MM.1S (cell line): ENCODE measurements around the gene SPATA13.

ENCODE experiments used
- DNase-seq: peaks from one replicate; pipeline ENCODE4 v3.0.0-alpha.2; 2015
- H2AFZ ChIP-seq: fragments of 300-600 bp; sonication (generic); 2 replicates; pipeline ENCODE4 v1.6.0; 2016; ENCODE audit warnings: antibody characterized with exemption, low read length
- H3F3A ChIP-seq: fragments of 300-600 bp; sonication (generic); 2 replicates; pipeline ENCODE4 v1.6.1; 2016; ENCODE audit warnings: mild to moderate bottlenecking, antibody characterized with exemption, low read length, moderate library complexity, mixed read lengths; ENCODE audit not compliant: insufficient read depth
- H3K27ac ChIP-seq: fragments of 300-600 bp; sonication (generic); 2 replicates; pipeline ENCODE4 v1.5.1; 2016; ENCODE audit warnings: mild to moderate bottlenecking, low read length
- H3K27me3 ChIP-seq: fragments of 300-600 bp; sonication (generic); replicated peaks from 2 replicates; pipeline ENCODE4 v1.6.0; 2016; ENCODE audit warnings: low read length; ENCODE audit not compliant: insufficient read depth
- H3K36me3 ChIP-seq: fragments of 300-600 bp; sonication (generic); replicated peaks from 2 replicates; pipeline ENCODE4 v1.6.1; 2016; ENCODE audit warnings: mild to moderate bottlenecking, low read length, mixed read lengths; ENCODE audit not compliant: insufficient read depth
- H3K4me1 ChIP-seq: fragments of 300-600 bp; sonication (generic); 2 replicates; pipeline ENCODE4 v1.6.1; 2016; ENCODE audit warnings: low read length, mixed read lengths
- H3K4me2 ChIP-seq: fragments of 300-600 bp; sonication (generic); 2 replicates; pipeline ENCODE4 v1.6.0; 2016; ENCODE audit warnings: low read depth, low read length
- H3K4me3 ChIP-seq: fragments of 300-600 bp; sonication (generic); 2 replicates; pipeline ENCODE4 v1.5.1; 2016; ENCODE audit warnings: low read length, mixed read lengths
- H3K79me2 ChIP-seq: fragments of 300-600 bp; sonication (generic); 2 replicates; pipeline ENCODE4 v1.6.1; 2016; ENCODE audit warnings: mixed run types, low read length, mixed read lengths
- H3K9ac ChIP-seq: fragments of 300-600 bp; sonication (generic); 2 replicates; pipeline ENCODE4 v1.6.1; 2016; ENCODE audit warnings: low read length, mixed read lengths
- H3K9me2 ChIP-seq: fragments of 300-600 bp; sonication (generic); replicated peaks from 2 replicates; pipeline ENCODE4 v1.6.1; 2016; ENCODE audit warnings: mild to moderate bottlenecking, low read length, mixed read lengths; ENCODE audit not compliant: insufficient read depth
- H3K9me3 ChIP-seq: fragments of 300-600 bp; sonication (generic); replicated peaks from 2 replicates; pipeline ENCODE4 v1.6.1; 2016; ENCODE audit warnings: mild to moderate bottlenecking, low read length, mixed read lengths; ENCODE audit not compliant: insufficient read depth
- H4K20me1 ChIP-seq: fragments of 300-600 bp; sonication (generic); 2 replicates; pipeline ENCODE4 v1.6.1; 2016; ENCODE audit warnings: mild to moderate bottlenecking, low read length, moderate library complexity, mixed read lengths; ENCODE audit not compliant: insufficient read depth
- CTCF ChIP-seq: fragments of 300-600 bp; sonication (generic); IDR thresholded peaks from 2 replicates; pipeline ENCODE4 v1.5.1; 2016; ENCODE audit warnings: antibody characterized with exemption, low read length, mixed read lengths
- EZH2 ChIP-seq: fragments of 300-600 bp; sonication (generic); optimal IDR thresholded peaks from 2 replicates; pipeline ENCODE3; 2017; ENCODE audit warnings: low read depth, mild to moderate bottlenecking, antibody characterized with exemption, low read length, mixed read lengths
- EZH2phosphoT487 ChIP-seq: fragments of 300-600 bp; sonication (generic); IDR thresholded peaks from 2 replicates; pipeline ENCODE4 v1.6.1; 2018; ENCODE audit warnings: antibody characterized with exemption, low read length

The SPATA13 gene

GRCh38 chr13:24183741-24184182, 23.2 kb downstream of the SPATA13 start:
- DNase-seq: no peak
- TF ChIP-seq EZH2phosphoT487 (no peak), CTCF (no peak), EZH2 (no peak)
- H3K36me3 ChIP-seq: no peaks in the 10 kb centered on the region
- no peaks in the 10 kb centered on the region for H3K9me2 ChIP-seq
- H3K4me3 ChIP-seq: no peak overlapping the region
- H3K4me1 ChIP-seq: no peaks in the 10 kb centered on the region
- no peaks in the 10 kb centered on the region for H3F3A ChIP-seq
- no peak overlapping the region for H3K4me2 ChIP-seq
- no peak overlapping the region for H2AFZ ChIP-seq
- no peaks in the 10 kb centered on the region for H3K27me3 ChIP-seq
- H3K9ac ChIP-seq: no peak overlapping the region
- no peak overlapping the region for H3K27ac ChIP-seq
- no peaks in the 10 kb centered on the region for H3K9me3 ChIP-seq
- no peaks in the 10 kb centered on the region for H4K20me1 ChIP-seq
- no peaks in the 10 kb centered on the region for H3K79me2 ChIP-seq

- Histone ChIP-seq H3K4me2 (no peak overlapping the region), H2AFZ (no peak overlapping the region), H3K36me3 (no peaks in the 10 kb centered on the region), H4K20me1 (no peaks in the 10 kb centered on the region), H3K9me3 (no peaks in the 10 kb centered on the region), H3K4me3 (no peak overlapping the region), H3K27ac (no peak overlapping the region), H3K79me2 (no peaks in the 10 kb centered on the region), H3F3A (no peaks in the 10 kb centered on the region), H3K9ac (no peak overlapping the region), H3K27me3 (no peaks in the 10 kb centered on the region), H3K9me2 (no peaks in the 10 kb centered on the region), H3K4me1 (no peaks in the 10 kb centered on the region)
- DNase-seq: no peak
- TF ChIP-seq EZH2 (no peak), CTCF (no peak), EZH2phosphoT487 (no peak)
These were observed 23.8 kb downstream of the SPATA13 start for GRCh38 chr13:24184265-24184841.

GRCh38 chr13:24184882-24185281, 24.4 kb downstream of the SPATA13 start:
- Histone ChIP-seq H2AFZ (no peak overlapping the region), H3K27me3 (no peaks in the 10 kb centered on the region), H3K4me2 (no peak overlapping the region), H3K4me3 (no peak overlapping the region), H3F3A (no peaks in the 10 kb centered on the region), H3K9me2 (no peaks in the 10 kb centered on the region), H3K79me2 (no peaks in the 10 kb centered on the region), H3K36me3 (no peaks in the 10 kb centered on the region), H3K4me1 (no peaks in the 10 kb centered on the region), H3K9ac (no peak overlapping the region), H4K20me1 (no peaks in the 10 kb centered on the region), H3K9me3 (no peaks in the 10 kb centered on the region), H3K27ac (no peak overlapping the region)
- TF ChIP-seq CTCF (no peak), EZH2phosphoT487 (no peak), EZH2 (no peak)
- no peak for DNase-seq
